ENCODE data around the gene RSPO3. TPM values are rescaled to one million over a fixed set of nuclear protein-coding genes. Genes with fewer than 3 reads are reported as not detected.

Gene RSPO3
- total and polyA plus RNA-seq, 3 experiments from 2014 or later: not detected

- no peaks in the 10 kb centered on the region for H3K9me3 Mint-ChIP-seq
- no peaks in the 10 kb centered on the region for H3K9me3 ChIP-seq (ENCODE audit: low read length)
- H3K4me1 ChIP-seq (ENCODE audit: insufficient read depth, low read length): no peaks in the 10 kb centered on the region
- no peaks in the 10 kb centered on the region for H3K27me3 ChIP-seq (ENCODE audit: insufficient read depth, low read length, poor library complexity, severe bottlenecking)
- no peaks in the 10 kb centered on the region for H3K36me3 Mint-ChIP-seq
- no peak overlapping the region for H3K4me3 ChIP-seq (ENCODE audit: low read length)
- ChIA-PET CTCF (no interaction called here), POLR2A (no interaction called here)
- no peaks in the 10 kb centered on the region for H3K4me1 Mint-ChIP-seq
- H3K27me3 Mint-ChIP-seq: peaks cover 3 to 27% of the 10 kb centered on the region in 2 donors
- no peak overlapping the region for H3K27ac Mint-ChIP-seq
- DNase-seq: no peak
- H3K36me3 ChIP-seq (ENCODE audit: insufficient read depth, low read length): no peaks in the 10 kb centered on the region
- no peak overlapping the region for H3K27ac ChIP-seq (ENCODE audit: low read depth, low read length)
- no peak overlapping the region for H3K4me3 Mint-ChIP-seq
Observed at GRCh38 chr6:127147534-127147933, 29.1 kb downstream of the RSPO3 start.

- no peak overlapping the region for H3K4me3 ChIP-seq (ENCODE audit: low read length)
- peaks cover 3 to 31% of the 10 kb centered on the region in 2 donors for H3K27me3 Mint-ChIP-seq
- no peaks in the 10 kb centered on the region for H3K9me3 Mint-ChIP-seq
- CTCF ChIA-PET: no interaction called here
- H3K4me1 Mint-ChIP-seq: no peaks in the 10 kb centered on the region
- H3K9me3 ChIP-seq (ENCODE audit: low read length): no peaks in the 10 kb centered on the region
- H3K27me3 ChIP-seq (ENCODE audit: insufficient read depth, low read length, poor library complexity, severe bottlenecking): no peaks in the 10 kb centered on the region
- no peaks in the 10 kb centered on the region for H3K36me3 ChIP-seq (ENCODE audit: insufficient read depth, low read length)
- no peaks in the 10 kb centered on the region for H3K36me3 Mint-ChIP-seq
- no peak overlapping the region for H3K27ac Mint-ChIP-seq
- H3K27ac ChIP-seq (ENCODE audit: low read depth, low read length): no peak overlapping the region
- DNase-seq: no peak
- H3K4me1 ChIP-seq (ENCODE audit: insufficient read depth, low read length): no peaks in the 10 kb centered on the region
- no peak overlapping the region for H3K4me3 Mint-ChIP-seq
- POLR2A ChIA-PET: no interaction called here
Observed at GRCh38 chr6:127148511-127148910, 30.0 kb downstream of the RSPO3 start.

GRCh38 chr6:127154509-127154908, 36.0 kb downstream of the RSPO3 start:
- no peak overlapping the region for H3K27ac ChIP-seq (ENCODE audit: low read depth, low read length)
- H3K9me3 ChIP-seq (ENCODE audit: low read length): no peaks in the 10 kb centered on the region
- H3K4me1 ChIP-seq (ENCODE audit: insufficient read depth, low read length): no peaks in the 10 kb centered on the region
- H3K27me3 Mint-ChIP-seq: peaks cover 3 to 28% of the 10 kb centered on the region in 2 donors
- no peaks in the 10 kb centered on the region for H3K9me3 Mint-ChIP-seq
- H3K4me3 ChIP-seq (ENCODE audit: low read length): no peak overlapping the region
- CTCF ChIA-PET: no interaction called here
- POLR2A ChIA-PET: no interaction called here
- no peak overlapping the region for H3K27ac Mint-ChIP-seq
- H3K4me1 Mint-ChIP-seq: no peaks in the 10 kb centered on the region
- no peaks in the 10 kb centered on the region for H3K36me3 ChIP-seq (ENCODE audit: insufficient read depth, low read length)
- H3K27me3 ChIP-seq (ENCODE audit: insufficient read depth, low read length, poor library complexity, severe bottlenecking): no peaks in the 10 kb centered on the region
- H3K4me3 Mint-ChIP-seq: no peak overlapping the region
- no peak for DNase-seq
- no peaks in the 10 kb centered on the region for H3K36me3 Mint-ChIP-seq

- Histone ChIP-seq H3K4me3 (ENCODE audit: low read length) (no peak overlapping the region), H3K9me3 (ENCODE audit: low read length) (no peaks in the 10 kb centered on the region), H3K4me1 (ENCODE audit: insufficient read depth, low read length) (no peaks in the 10 kb centered on the region), H3K36me3 (ENCODE audit: insufficient read depth, low read length) (no peaks in the 10 kb centered on the region), H3K27me3 (ENCODE audit: insufficient read depth, low read length, poor library complexity, severe bottlenecking) (no peaks in the 10 kb centered on the region), H3K27ac (ENCODE audit: low read depth, low read length) (no peak overlapping the region)
- Mint-ChIP-seq H3K36me3 (no peaks in the 10 kb centered on the region), H3K4me1 (no peaks in the 10 kb centered on the region), H3K27me3 (peaks cover 3 to 12% of the 10 kb centered on the region in 2 donors), H3K9me3 (peaks cover 0 to 2% (median 0%) of the 10 kb centered on the region in 5 donors), H3K4me3 (no peak overlapping the region), H3K27ac (no peak overlapping the region)
- POLR2A ChIA-PET: no interaction called here
- CTCF ChIA-PET: no interaction called here
- DNase-seq: no peak
Observed at GRCh38 chr6:127160484-127160883, 42.0 kb downstream of the RSPO3 start.

GRCh38 chr6:127162836-127163235, 44.4 kb downstream of the RSPO3 start:
- Histone ChIP-seq H3K4me1 (ENCODE audit: insufficient read depth, low read length) (no peaks in the 10 kb centered on the region), H3K27ac (ENCODE audit: low read depth, low read length) (no peak overlapping the region), H3K9me3 (ENCODE audit: low read length) (no peaks in the 10 kb centered on the region), H3K36me3 (ENCODE audit: insufficient read depth, low read length) (no peaks in the 10 kb centered on the region), H3K4me3 (ENCODE audit: low read length) (no peak overlapping the region), H3K27me3 (ENCODE audit: insufficient read depth, low read length, poor library complexity, severe bottlenecking) (no peaks in the 10 kb centered on the region)
- DNase-seq: no peak
- H3K4me3 Mint-ChIP-seq: no peak overlapping the region
- no peaks in the 10 kb centered on the region for H3K4me1 Mint-ChIP-seq
- H3K36me3 Mint-ChIP-seq: no peaks in the 10 kb centered on the region
- no peak overlapping the region for H3K27ac Mint-ChIP-seq
- CTCF ChIA-PET: no interaction called here
- POLR2A ChIA-PET: no interaction called here
- peaks cover 3 to 11% of the 10 kb centered on the region in 2 donors for H3K27me3 Mint-ChIP-seq
- peaks cover 0 to 2% (median 0%) of the 10 kb centered on the region in 5 donors for H3K9me3 Mint-ChIP-seq

- DNase-seq: no peak
- Mint-ChIP-seq H3K4me1 (no peaks in the 10 kb centered on the region), H3K27me3 (peaks cover 0 to 14% of the 10 kb centered on the region in 2 donors), H3K4me3 (no peak overlapping the region), H3K27ac (no peak overlapping the region), H3K36me3 (no peaks in the 10 kb centered on the region), H3K9me3 (peaks cover 0 to 5% (median 2%) of the 10 kb centered on the region in 5 donors)
- H3K27me3 ChIP-seq (ENCODE audit: insufficient read depth, low read length, poor library complexity, severe bottlenecking): no peaks in the 10 kb centered on the region
- no peaks in the 10 kb centered on the region for H3K4me1 ChIP-seq (ENCODE audit: insufficient read depth, low read length)
- no peak overlapping the region for H3K27ac ChIP-seq (ENCODE audit: low read depth, low read length)
- no peak overlapping the region for H3K4me3 ChIP-seq (ENCODE audit: low read length)
- ChIA-PET CTCF (no interaction called here), POLR2A (no interaction called here)
- no peaks in the 10 kb centered on the region for H3K36me3 ChIP-seq (ENCODE audit: insufficient read depth, low read length)
- no peaks in the 10 kb centered on the region for H3K9me3 ChIP-seq (ENCODE audit: low read length)
Observed at GRCh38 chr6:127164036-127164435, 45.6 kb downstream of the RSPO3 start.

GRCh38 chr6:127164565-127164964, 46.1 kb downstream of the RSPO3 start:
- Mint-ChIP-seq H3K4me3 (no peak overlapping the region), H3K27ac (no peak overlapping the region), H3K27me3 (peaks cover 0 to 13% of the 10 kb centered on the region in 2 donors), H3K36me3 (no peaks in the 10 kb centered on the region), H3K9me3 (peaks cover 0 to 7% (median 4%) of the 10 kb centered on the region in 5 donors), H3K4me1 (no peaks in the 10 kb centered on the region)
- CTCF ChIA-PET: no interaction called here
- Histone ChIP-seq H3K4me1 (ENCODE audit: insufficient read depth, low read length) (no peaks in the 10 kb centered on the region), H3K27me3 (ENCODE audit: insufficient read depth, low read length, poor library complexity, severe bottlenecking) (no peaks in the 10 kb centered on the region), H3K9me3 (ENCODE audit: low read length) (no peaks in the 10 kb centered on the region), H3K4me3 (ENCODE audit: low read length) (no peak overlapping the region), H3K27ac (ENCODE audit: low read depth, low read length) (no peak overlapping the region), H3K36me3 (ENCODE audit: insufficient read depth, low read length) (no peaks in the 10 kb centered on the region)
- no peak for DNase-seq
- POLR2A ChIA-PET: no interaction called here

- H3K36me3 Mint-ChIP-seq: no peaks in the 10 kb centered on the region
- H3K9me3 Mint-ChIP-seq: peaks cover 0 to 5% (median 2%) of the 10 kb centered on the region in 5 donors
- H3K4me1 ChIP-seq (ENCODE audit: insufficient read depth, low read length): no peaks in the 10 kb centered on the region
- no peak overlapping the region for H3K27ac Mint-ChIP-seq
- ChIA-PET POLR2A (no interaction called here), CTCF (no interaction called here)
- no peaks in the 10 kb centered on the region for H3K36me3 ChIP-seq (ENCODE audit: insufficient read depth, low read length)
- H3K27ac ChIP-seq (ENCODE audit: low read depth, low read length): no peak overlapping the region
- no peaks in the 10 kb centered on the region for H3K9me3 ChIP-seq (ENCODE audit: low read length)
- H3K27me3 Mint-ChIP-seq: peaks cover 1 to 25% of the 10 kb centered on the region in 2 donors
- no peaks in the 10 kb centered on the region for H3K4me1 Mint-ChIP-seq
- H3K4me3 Mint-ChIP-seq: no peak overlapping the region
- no peak for DNase-seq
- H3K4me3 ChIP-seq (ENCODE audit: low read length): no peak overlapping the region
- peaks cover 4% of the 10 kb centered on the region for H3K27me3 ChIP-seq (ENCODE audit: insufficient read depth, low read length, poor library complexity, severe bottlenecking)
Observed at GRCh38 chr6:127173156-127173940, 54.9 kb downstream of the RSPO3 start.

All from CD8-positive, alpha-beta memory T cell (primary cell).